GM18508 (cell line): ENCODE measurements around the gene NPDC1.
"Not testable (repeated sequence)": the region's sequence is repeated elsewhere in the genome, so short reads cannot be mapped to it uniquely, and the experiment has no call there.

ENCODE experiments used
- ATAC-seq: cut with Tn5 transposase; IDR thresholded peaks from one replicate; pipeline ENCODE4 v1.9.1; 2021; ENCODE audit warnings: moderate number of reproducible peaks; ENCODE audit not compliant: insufficient read depth, unreplicated experiment

NPDC1 gene

GRCh38 chr9:137076636-137077009 lies 30.6 kb upstream of the NPDC1 start:
- no peak for ATAC-seq

- ATAC-seq: no peak
Observed at GRCh38 chr9:137075275-137075775, 29.3 kb upstream of the NPDC1 start.

GRCh38 chr9:137074657-137075274 lies 28.8 kb upstream of the NPDC1 start:
- ATAC-seq: no peak

GRCh38 chr9:137073992-137074399 lies 28.0 kb upstream of the NPDC1 start:
- no peak for ATAC-seq

GRCh38 chr9:137071282-137071681 lies 25.3 kb upstream of the NPDC1 start:
- ATAC-seq: no peak

- no peak for ATAC-seq
Observed at GRCh38 chr9:137070906-137071275, 24.9 kb upstream of the NPDC1 start.

GRCh38 chr9:137070201-137070905 lies 24.4 kb upstream of the NPDC1 start, which contains the start of gene SAPCD2:
Gene SAPCD2, minus strand, starts transcription at chr9:137070557. Its CDS starts 97 bp downstream, at chr9:137070460.
- no peak for ATAC-seq

- no peak for ATAC-seq
Observed at GRCh38 chr9:137069508-137070091, 23.6 kb upstream of the NPDC1 start.

GRCh38 chr9:137068539-137069507 lies 22.8 kb upstream of the NPDC1 start:
- ATAC-seq: no peak

GRCh38 chr9:137067860-137068538 lies 22.0 kb upstream of the NPDC1 start:
- ATAC-seq: no peak

GRCh38 chr9:137066096-137066861 lies 20.3 kb upstream of the NPDC1 start:
- no peak for ATAC-seq

GRCh38 chr9:137065336-137065967 lies 19.5 kb upstream of the NPDC1 start:
- ATAC-seq: no peak

GRCh38 chr9:137064880-137065164 lies 18.8 kb upstream of the NPDC1 start:
- ATAC-seq: no peak

- no peak for ATAC-seq
Observed at GRCh38 chr9:137064027-137064879, 18.3 kb upstream of the NPDC1 start.

- ATAC-seq: no peak
Observed at GRCh38 chr9:137063311-137064026, 17.5 kb upstream of the NPDC1 start.

- ATAC-seq: not testable (repeated sequence)
Observed at GRCh38 chr9:137062798-137063197, 16.8 kb upstream of the NPDC1 start.

GRCh38 chr9:137062384-137062783 lies 16.4 kb upstream of the NPDC1 start:
- ATAC-seq: no peak
